Measurements from ENCODE around the gene HEBP2. TPM values are rescaled to one million over a fixed set of nuclear protein-coding genes. Genes with fewer than 3 reads are reported as not detected.

HEBP2 gene
- total RNA-seq, 1 donor from 2014 or later = 63.2 TPM

DNA sequence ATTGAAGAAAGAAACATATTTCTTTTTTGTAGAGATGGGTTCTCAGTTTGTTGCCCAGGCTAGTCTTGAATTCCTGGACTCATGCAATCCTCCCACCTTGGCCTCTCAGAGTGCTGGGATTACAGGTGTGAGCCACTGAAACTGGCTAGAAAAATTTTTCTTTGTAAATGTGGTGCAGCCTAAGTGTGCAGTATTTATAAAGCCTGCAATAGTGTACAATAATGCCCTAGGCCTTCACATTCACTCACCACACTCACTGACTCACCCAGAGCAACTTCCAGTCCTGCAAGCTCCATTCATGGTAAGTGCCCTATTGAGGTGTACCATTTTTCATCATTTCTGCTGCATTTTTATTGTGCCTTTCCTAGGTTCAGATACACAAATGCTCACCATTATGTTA, 63.9 kb downstream of the HEBP2 start:
- H3K4me1 ChIP-seq = no peaks in the 10 kb centered on the region
- no peak for DNase-seq (ENCODE audit: low spot score in 2 of 2)
- H3K4me3 ChIP-seq = no peak overlapping the region
- H3K27me3 ChIP-seq = no peaks in the 10 kb centered on the region
- intact Hi-C loops (cut with DNase I) = no loop called here
- no peaks in the 10 kb centered on the region for H3K36me3 ChIP-seq
- H3K27ac ChIP-seq = no peak overlapping the region
- TF ChIP-seq CTCF (IDR thresholded peaks at IDR 0.05) = no peak
- no peaks in the 10 kb centered on the region for H3K9me3 ChIP-seq

DNA sequence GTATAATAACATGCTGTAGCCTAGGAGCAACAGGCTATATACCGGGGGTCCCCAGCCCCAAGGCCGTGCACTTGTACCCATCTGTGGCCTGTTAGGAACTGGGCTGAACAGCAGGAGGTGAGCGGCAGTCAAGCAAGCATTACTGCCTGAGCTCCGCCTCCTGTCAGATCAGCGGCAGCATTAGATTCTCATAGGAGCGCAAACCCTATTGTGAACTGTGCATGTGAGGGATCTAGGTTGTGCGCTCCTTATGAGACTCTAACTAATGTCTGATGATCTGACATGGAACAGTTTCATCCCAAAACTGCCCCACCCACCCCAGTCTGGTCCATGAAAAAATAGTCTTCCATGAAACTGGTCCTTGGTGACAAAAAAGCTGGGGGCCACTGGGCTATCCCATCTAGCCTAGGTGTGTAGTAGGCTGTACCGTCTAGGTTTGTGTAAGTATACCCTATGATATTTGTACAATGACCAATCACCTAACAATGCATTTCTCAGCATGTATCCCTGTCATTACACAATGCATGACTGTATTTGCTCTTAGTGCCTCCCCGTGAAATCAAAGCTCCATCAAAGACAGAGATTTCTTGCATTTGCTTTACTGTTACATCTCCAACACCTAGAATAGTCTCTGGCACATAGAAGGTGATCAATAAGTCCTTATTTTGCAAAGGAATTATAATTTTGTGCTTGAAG, 64.4 kb downstream of the HEBP2 start:
- no peaks in the 10 kb centered on the region for H3K9me3 ChIP-seq
- H3K36me3 ChIP-seq = no peaks in the 10 kb centered on the region
- DNase-seq (ENCODE audit: low spot score in 2 of 2) = no peak
- intact Hi-C loops (cut with DNase I) = no loop called here
- H3K27ac ChIP-seq = no peak overlapping the region
- no peaks in the 10 kb centered on the region for H3K27me3 ChIP-seq
- TF ChIP-seq CTCF (IDR thresholded peaks at IDR 0.05) = no peak
- H3K4me1 ChIP-seq = no peaks in the 10 kb centered on the region
- H3K4me3 ChIP-seq = no peak overlapping the region

Other genes starting within 250 kb of the HEBP2 start
- 1.8 TPM for gene ARFGEF3, start 242.3 kb upstream of the HEBP2 start, total RNA-seq
- not detected for gene PBOV1, start 185.7 kb upstream of the HEBP2 start, total RNA-seq
- not detected for gene SMIM28, start 26.3 kb upstream of the HEBP2 start, total RNA-seq
- gene NHSL1, start 95.3 kb downstream of the HEBP2 start, total RNA-seq = 10.4 TPM